OCI-LY7 (cell line): ENCODE measurements around the gene MAML1. TPM values are rescaled to one million over a fixed set of nuclear protein-coding genes. Genes with fewer than 3 reads are reported as not detected.

Source experiments
- BruUV-seq: library from RNA; stranded (reverse); fragments of 400-500 nt; replicated peaks from 2 replicates; lab custom pipeline; 2021; lab: Mats Ljungman, UMichigan
- CTCF ChIA-PET: fragments of 300-600 bp; sonication (Branson Sonifier 250); formaldehyde crosslinking; loops from one replicate; lab custom pipeline; 2022; ENCODE audit warnings: antibody characterized with exemption; ENCODE audit not compliant: unreplicated experiment; lab: Charles Lee
- POLR2A ChIA-PET: fragments of 300-600 bp; sonication (Branson Sonifier 250); formaldehyde crosslinking; loops from one replicate; lab custom pipeline; 2022; ENCODE audit warnings: antibody characterized with exemption; lab: Charles Lee
- DNase-seq: peaks from one replicate; pipeline ENCODE4 v3.0.0-alpha.2; 2015; ENCODE audit warnings: low spot score
- H2AFZ ChIP-seq: fragments of 200-600 bp; sonication (generic), shearing (Covaris generic); 2 replicates; pipeline ENCODE4 v1.6.1; 2014; ENCODE audit warnings: mild to moderate bottlenecking, antibody characterized with exemption, low read length, moderate library complexity
- H3K27ac ChIP-seq: fragments of 200-600 bp; sonication (generic); 2 replicates; pipeline ENCODE4 v1.5.1; 2014; ENCODE audit warnings: mixed run types, low read depth, mild to moderate bottlenecking, moderate library complexity, low read length, inconsistent platforms; ENCODE audit not compliant: poor library complexity, severe bottlenecking
- H3K36me3 ChIP-seq: fragments of 200-600 bp; sonication (generic); 2 replicates; pipeline ENCODE4 v1.6.1; 2014; ENCODE audit warnings: mild to moderate bottlenecking, antibody characterized with exemption, low read length, moderate library complexity, mixed read lengths; ENCODE audit not compliant: insufficient read depth
- H3K4me1 ChIP-seq: fragments of 200-600 bp; sonication (generic); 2 replicates; pipeline ENCODE4 v1.5.1; 2014; ENCODE audit warnings: mild to moderate bottlenecking, low read length; ENCODE audit not compliant: insufficient read depth, poor library complexity, severe bottlenecking
- H3K4me2 ChIP-seq: fragments of 200-600 bp; sonication (generic); 2 replicates; pipeline ENCODE4 v1.6.1; 2014; ENCODE audit warnings: mild to moderate bottlenecking, low read length
- H3K4me3 ChIP-seq: fragments of 200-600 bp; sonication (generic); 2 replicates; pipeline ENCODE4 v1.5.1; 2014; ENCODE audit warnings: mild to moderate bottlenecking, low read depth, low read length; ENCODE audit not compliant: poor library complexity, severe bottlenecking
- H3K79me2 ChIP-seq: fragments of 200-600 bp; sonication (generic); 2 replicates; pipeline ENCODE4 v1.6.1; 2016; ENCODE audit warnings: low read depth, mild to moderate bottlenecking, low read length, moderate library complexity, mixed read lengths; ENCODE audit not compliant: insufficient read depth
- H3K9me2 ChIP-seq: fragments of 200-600 bp; sonication (generic); 2 replicates; pipeline ENCODE4 v1.6.1; 2016; ENCODE audit warnings: mild to moderate bottlenecking, low read length, mixed read lengths; ENCODE audit not compliant: insufficient read depth
- H3K9me3 ChIP-seq: fragments of 200-600 bp; sonication (generic); 2 replicates; pipeline ENCODE4 v1.6.1; 2014; ENCODE audit warnings: mild to moderate bottlenecking, mixed run types, low read length, mixed read lengths
- H4K20me1 ChIP-seq: fragments of 200-600 bp; sonication (generic); 2 replicates; pipeline ENCODE4 v1.6.1; 2014; ENCODE audit warnings: mild to moderate bottlenecking, antibody characterized with exemption, low read length, moderate library complexity, mixed read lengths; ENCODE audit not compliant: insufficient read depth
- EZH2phosphoT487 ChIP-seq: fragments of 200-600 bp; sonication (generic); IDR thresholded peaks from 2 replicates; pipeline ENCODE4 v1.6.1; 2018; ENCODE audit warnings: low read depth, borderline replicate concordance, mild to moderate bottlenecking, mixed run types, antibody characterized with exemption, low read length, moderate library complexity, mixed read lengths
- intact Hi-C: fragments of 100-400 bp; cut with micrococcal nuclease; formaldehyde crosslinking; loops from one replicate; pipeline ENCODE4 v1.10.0; 2022; ENCODE audit not compliant: unreplicated experiment
- total RNA-seq, 2 experiments: library from RNA; depleted of rRNA in 1 of 2; stranded (reverse); fragments of >200 nt in 1 of 2; shearing (Covaris generic) in 1 of 2; gene quantifications; 2 replicates each; pipeline ENCODE4 v1.2.3, GENCODE V29; 2014 to 2022
- TF ChIP-seq, protein P1 (sequence below): fragments of 200-600 bp; sonication (generic); conservative IDR thresholded peaks from 2 replicates; pipeline ENCODE4 v1.5.1; 2014; ENCODE audit warnings: mild to moderate bottlenecking, antibody characterized with exemption, low read length, moderate library complexity, mixed read lengths

Gene MAML1
- total RNA-seq, 2 experiments from 2014 or later, result 17.0 to 27.4 TPM

GRCh38 chr5:179716286-179716685 is 16.3 kb upstream of the MAML1 start:
- no TSS peak for BruUV-seq
- POLR2A ChIA-PET, result interaction anchor here (1.0 to 2.4 kb wide), 3 partner anchors 11 to 19 kb away, joined by 3 to 8 read pairs (median 3); no protein-coding TSS in a partner anchor

GRCh38 chr5:179720222-179720621 is 12.4 kb upstream of the MAML1 start:
- BruUV-seq, result no TSS peak
- no peak overlapping the region for H3K27ac ChIP-seq
- POLR2A ChIA-PET, result interaction anchor here (0.6 kb wide), 1 partner anchor 216 kb away, joined by 4 read pairs; no protein-coding TSS in a partner anchor

More at GRCh38 chr5:179716286-179716685, 16.3 kb upstream of the MAML1 start:
- H3K9me3 ChIP-seq, result no peaks in the 10 kb centered on the region
- no peaks in the 10 kb centered on the region for H3K9me2 ChIP-seq
- DNase-seq, result no peak
- H3K4me2 ChIP-seq, result no peak overlapping the region
- no peaks in the 10 kb centered on the region for H3K4me1 ChIP-seq
- H3K79me2 ChIP-seq, result no peaks in the 10 kb centered on the region; the same call in 1 of the 2 replicates
- no peak for TF ChIP-seq EZH2phosphoT487
- TF ChIP-seq, protein P1, sequence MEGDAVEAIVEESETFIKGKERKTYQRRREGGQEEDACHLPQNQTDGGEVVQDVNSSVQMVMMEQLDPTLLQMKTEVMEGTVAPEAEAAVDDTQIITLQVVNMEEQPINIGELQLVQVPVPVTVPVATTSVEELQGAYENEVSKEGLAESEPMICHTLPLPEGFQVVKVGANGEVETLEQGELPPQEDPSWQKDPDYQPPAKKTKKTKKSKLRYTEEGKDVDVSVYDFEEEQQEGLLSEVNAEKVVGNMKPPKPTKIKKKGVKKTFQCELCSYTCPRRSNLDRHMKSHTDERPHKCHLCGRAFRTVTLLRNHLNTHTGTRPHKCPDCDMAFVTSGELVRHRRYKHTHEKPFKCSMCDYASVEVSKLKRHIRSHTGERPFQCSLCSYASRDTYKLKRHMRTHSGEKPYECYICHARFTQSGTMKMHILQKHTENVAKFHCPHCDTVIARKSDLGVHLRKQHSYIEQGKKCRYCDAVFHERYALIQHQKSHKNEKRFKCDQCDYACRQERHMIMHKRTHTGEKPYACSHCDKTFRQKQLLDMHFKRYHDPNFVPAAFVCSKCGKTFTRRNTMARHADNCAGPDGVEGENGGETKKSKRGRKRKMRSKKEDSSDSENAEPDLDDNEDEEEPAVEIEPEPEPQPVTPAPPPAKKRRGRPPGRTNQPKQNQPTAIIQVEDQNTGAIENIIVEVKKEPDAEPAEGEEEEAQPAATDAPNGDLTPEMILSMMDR, result no peak
- no peak overlapping the region for H3K27ac ChIP-seq
- no peak overlapping the region for H3K4me3 ChIP-seq
- H4K20me1 ChIP-seq, result no peaks in the 10 kb centered on the region
- no peak overlapping the region for H2AFZ ChIP-seq
- CTCF ChIA-PET, result no interaction called here
- intact Hi-C loops, result no loop called here
- peaks cover 94% of the 10 kb centered on the region for H3K36me3 ChIP-seq

GRCh38 chr5:179724163-179724562 is 8.5 kb upstream of the MAML1 start:
- no peaks in the 10 kb centered on the region for H3K9me3 ChIP-seq
- H3K4me3 ChIP-seq, result no peak overlapping the region
- H3K4me1 ChIP-seq, result no peaks in the 10 kb centered on the region
- BruUV-seq, result no TSS peak
- no peaks in the 10 kb centered on the region for H3K9me2 ChIP-seq
- H2AFZ ChIP-seq, result no peak overlapping the region
- DNase-seq, result no peak
- CTCF ChIA-PET, result no interaction called here
- intact Hi-C loops, result no loop called here
- H3K36me3 ChIP-seq, result peaks cover 95% of the 10 kb centered on the region
- H4K20me1 ChIP-seq, result no peaks in the 10 kb centered on the region
- no peak overlapping the region for H3K27ac ChIP-seq
- no peak for TF ChIP-seq EZH2phosphoT487
- TF ChIP-seq, protein P1, result no peak
- POLR2A ChIA-PET, result no interaction called here
- no peak overlapping the region for H3K4me2 ChIP-seq
- no peaks in the 10 kb centered on the region; the same call in 1 of the 2 replicates for H3K79me2 ChIP-seq

More at GRCh38 chr5:179720222-179720621, 12.4 kb upstream of the MAML1 start:
- Histone ChIP-seq H3K4me3 (no peak overlapping the region), H3K4me2 (no peak overlapping the region), H3K4me1 (no peaks in the 10 kb centered on the region), H4K20me1 (no peaks in the 10 kb centered on the region), H2AFZ (no peak overlapping the region), H3K9me2 (no peaks in the 10 kb centered on the region), H3K79me2 (no peaks in the 10 kb centered on the region; the same call in 1 of the 2 replicates), H3K9me3 (no peaks in the 10 kb centered on the region), H3K36me3 (peaks cover 92% of the 10 kb centered on the region)
- DNase-seq, result no peak
- intact Hi-C loops, result no loop called here
- no peak for TF ChIP-seq EZH2phosphoT487
- TF ChIP-seq, protein P1, result no peak
- CTCF ChIA-PET, result interaction anchor here (0.5 kb wide), 1 partner anchor 371 kb away, joined by 4 read pairs; no protein-coding TSS in a partner anchor
